PFSK-1 (cell line): ENCODE data around the gene USP1. TPM values are rescaled to one million over a fixed set of nuclear protein-coding genes. Genes with fewer than 3 reads are reported as not detected.

ENCODE experiments used
- FOXP2 ChIP-seq: optimal IDR thresholded peaks from 2 replicates; pipeline ENCODE3; 2011; ENCODE audit warnings: borderline replicate concordance, control low read depth, inconsistent platforms; ENCODE audit not compliant: insufficient read depth; ENCODE audit errors: extremely low read length, extremely low read depth
- POLR2AphosphoS5 ChIP-seq: IDR thresholded peaks from 2 replicates; pipeline ENCODE4 v1.6.1; 2012; ENCODE audit warnings: low read depth, mild to moderate bottlenecking, control low read depth, low read length, moderate library complexity
- SIN3A ChIP-seq: IDR thresholded peaks from 2 replicates; pipeline ENCODE4 v1.6.1; 2012; ENCODE audit warnings: mild to moderate bottlenecking, low read length, moderate library complexity, borderline replicate concordance; ENCODE audit not compliant: insufficient read depth
- TAF1 ChIP-seq: IDR thresholded peaks from 2 replicates; pipeline ENCODE4 v1.6.1; 2012; ENCODE audit warnings: low read length, control low read depth, borderline replicate concordance; ENCODE audit not compliant: insufficient read depth
- polyA plus RNA-seq: library from polyadenylated mRNA; unstranded; fragments of >200 nt; gene quantifications from one replicate; pipeline ENCODE4 v1.2.1, GENCODE V29; 2012; ENCODE audit warnings: low read depth, missing spikeins; ENCODE audit not compliant: insufficient read length
- TF ChIP-seq, protein P1 (sequence below), 2 experiments: IDR thresholded peaks; 2 replicates each; pipeline versions ENCODE4 v1.6.1 to v1.8.0; 2011 to 2012; ENCODE audit warnings: low read depth in 2 of 2, low read length in 2 of 2, control low read depth in 1 of 2, inconsistent platforms in 1 of 2, mild to moderate bottlenecking in 1 of 2, moderate library complexity in 1 of 2; ENCODE audit not compliant: insufficient read depth in 1 of 2

Gene USP1, protein sequence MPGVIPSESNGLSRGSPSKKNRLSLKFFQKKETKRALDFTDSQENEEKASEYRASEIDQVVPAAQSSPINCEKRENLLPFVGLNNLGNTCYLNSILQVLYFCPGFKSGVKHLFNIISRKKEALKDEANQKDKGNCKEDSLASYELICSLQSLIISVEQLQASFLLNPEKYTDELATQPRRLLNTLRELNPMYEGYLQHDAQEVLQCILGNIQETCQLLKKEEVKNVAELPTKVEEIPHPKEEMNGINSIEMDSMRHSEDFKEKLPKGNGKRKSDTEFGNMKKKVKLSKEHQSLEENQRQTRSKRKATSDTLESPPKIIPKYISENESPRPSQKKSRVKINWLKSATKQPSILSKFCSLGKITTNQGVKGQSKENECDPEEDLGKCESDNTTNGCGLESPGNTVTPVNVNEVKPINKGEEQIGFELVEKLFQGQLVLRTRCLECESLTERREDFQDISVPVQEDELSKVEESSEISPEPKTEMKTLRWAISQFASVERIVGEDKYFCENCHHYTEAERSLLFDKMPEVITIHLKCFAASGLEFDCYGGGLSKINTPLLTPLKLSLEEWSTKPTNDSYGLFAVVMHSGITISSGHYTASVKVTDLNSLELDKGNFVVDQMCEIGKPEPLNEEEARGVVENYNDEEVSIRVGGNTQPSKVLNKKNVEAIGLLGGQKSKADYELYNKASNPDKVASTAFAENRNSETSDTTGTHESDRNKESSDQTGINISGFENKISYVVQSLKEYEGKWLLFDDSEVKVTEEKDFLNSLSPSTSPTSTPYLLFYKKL
- polyA plus RNA-seq = 11.5 TPM

DNA sequence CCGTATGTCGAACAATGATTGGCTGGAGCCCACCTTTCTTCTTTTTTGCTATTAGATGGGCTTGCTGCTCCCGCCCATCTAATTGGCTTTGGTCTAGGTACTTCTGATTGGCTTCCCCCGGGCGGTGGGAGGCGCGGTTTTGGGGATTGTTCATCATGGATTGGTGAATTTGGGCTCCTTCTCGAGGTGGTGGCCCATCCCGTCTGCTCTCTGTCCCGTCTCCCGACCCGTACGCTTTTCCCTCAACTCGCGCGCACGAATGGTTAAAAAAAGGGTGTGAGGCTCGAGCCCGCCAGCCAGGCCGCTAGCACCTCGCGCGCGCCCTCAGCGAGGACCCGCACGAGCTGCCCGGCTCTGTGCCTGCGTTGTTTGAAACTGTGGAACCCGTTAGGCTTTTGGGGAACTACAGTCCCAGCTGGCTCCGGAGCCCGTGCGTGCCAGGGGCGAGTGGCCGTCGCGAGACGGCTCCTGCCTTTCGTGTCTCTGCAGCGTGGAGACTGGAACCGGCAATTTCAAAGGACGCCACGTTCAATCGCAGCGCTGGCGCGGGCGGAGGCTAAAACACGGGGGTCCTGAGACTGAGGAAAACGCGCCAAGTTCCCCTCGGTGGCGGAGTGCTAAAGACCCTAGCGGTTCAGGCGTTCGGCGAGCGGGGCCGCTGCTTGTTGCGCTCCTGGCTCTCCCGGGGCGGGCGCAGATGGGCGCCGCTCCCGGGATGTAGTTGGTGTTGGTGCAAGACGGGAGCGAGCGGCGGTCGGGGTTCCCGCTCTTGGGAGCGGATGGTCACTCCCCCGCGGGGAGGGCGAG is at the start of gene USP1:
TSS of gene USP1 (plus strand) at position 584 of the 807 bp plus-strand sequence. CDS start 2,819 bp downstream, outside the sequence.
- TF ChIP-seq TAF1 (peak; percentile 66; the same call in 1 of the 2 replicates), POLR2AphosphoS5 (peak; percentile 64; the same call in 1 of the 2 replicates), FOXP2 (peak; percentile 71), SIN3A (no peak)
- TF ChIP-seq, protein P1, sequence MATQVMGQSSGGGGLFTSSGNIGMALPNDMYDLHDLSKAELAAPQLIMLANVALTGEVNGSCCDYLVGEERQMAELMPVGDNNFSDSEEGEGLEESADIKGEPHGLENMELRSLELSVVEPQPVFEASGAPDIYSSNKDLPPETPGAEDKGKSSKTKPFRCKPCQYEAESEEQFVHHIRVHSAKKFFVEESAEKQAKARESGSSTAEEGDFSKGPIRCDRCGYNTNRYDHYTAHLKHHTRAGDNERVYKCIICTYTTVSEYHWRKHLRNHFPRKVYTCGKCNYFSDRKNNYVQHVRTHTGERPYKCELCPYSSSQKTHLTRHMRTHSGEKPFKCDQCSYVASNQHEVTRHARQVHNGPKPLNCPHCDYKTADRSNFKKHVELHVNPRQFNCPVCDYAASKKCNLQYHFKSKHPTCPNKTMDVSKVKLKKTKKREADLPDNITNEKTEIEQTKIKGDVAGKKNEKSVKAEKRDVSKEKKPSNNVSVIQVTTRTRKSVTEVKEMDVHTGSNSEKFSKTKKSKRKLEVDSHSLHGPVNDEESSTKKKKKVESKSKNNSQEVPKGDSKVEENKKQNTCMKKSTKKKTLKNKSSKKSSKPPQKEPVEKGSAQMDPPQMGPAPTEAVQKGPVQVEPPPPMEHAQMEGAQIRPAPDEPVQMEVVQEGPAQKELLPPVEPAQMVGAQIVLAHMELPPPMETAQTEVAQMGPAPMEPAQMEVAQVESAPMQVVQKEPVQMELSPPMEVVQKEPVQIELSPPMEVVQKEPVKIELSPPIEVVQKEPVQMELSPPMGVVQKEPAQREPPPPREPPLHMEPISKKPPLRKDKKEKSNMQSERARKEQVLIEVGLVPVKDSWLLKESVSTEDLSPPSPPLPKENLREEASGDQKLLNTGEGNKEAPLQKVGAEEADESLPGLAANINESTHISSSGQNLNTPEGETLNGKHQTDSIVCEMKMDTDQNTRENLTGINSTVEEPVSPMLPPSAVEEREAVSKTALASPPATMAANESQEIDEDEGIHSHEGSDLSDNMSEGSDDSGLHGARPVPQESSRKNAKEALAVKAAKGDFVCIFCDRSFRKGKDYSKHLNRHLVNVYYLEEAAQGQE (IDR thresholded peaks at IDR 0.05; ENCODE audit: insufficient read depth in 1 of 2, low read depth in 2 of 2, low read length in 2 of 2) = no peak

DNA sequence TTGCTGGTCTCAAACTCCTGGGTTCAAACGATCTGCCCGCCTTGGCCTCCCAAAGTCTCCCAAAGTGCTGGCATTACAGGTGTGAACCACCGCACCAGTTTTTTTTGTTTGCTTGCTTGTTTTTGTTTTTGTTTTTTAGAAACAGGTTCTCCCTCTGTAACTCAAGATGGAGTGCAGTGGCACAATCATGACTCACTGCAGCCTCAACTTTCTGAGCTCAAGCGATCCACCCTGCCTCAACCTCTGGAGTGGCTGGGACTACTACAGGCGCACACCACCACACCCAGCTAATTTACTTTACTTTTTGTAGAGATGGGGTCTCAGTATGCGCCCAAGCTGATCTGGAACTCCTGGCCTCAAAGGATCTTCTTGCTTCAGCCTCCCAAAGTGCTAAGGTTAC is 47.3 kb upstream of the USP1 start:
- no peak for TF ChIP-seq SIN3A

DNA sequence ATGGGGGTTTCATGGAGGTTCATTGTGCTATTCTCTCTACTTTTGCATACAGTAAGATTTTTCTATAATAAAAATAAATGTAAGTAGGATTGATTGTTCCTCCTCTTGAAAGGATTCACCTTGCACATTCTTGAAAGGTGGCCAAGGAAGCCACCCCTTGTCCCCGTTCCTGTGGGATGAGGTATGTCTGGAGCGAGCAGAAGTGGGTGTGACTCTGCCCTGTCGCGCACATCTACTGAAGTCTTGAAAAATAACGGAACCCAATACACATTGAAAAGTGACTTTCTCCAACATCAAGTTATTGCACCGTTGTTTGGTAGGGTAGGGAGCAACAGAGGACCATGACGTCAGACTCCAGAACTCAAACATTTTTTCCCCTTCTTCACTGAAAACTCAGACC is 46.8 kb upstream of the USP1 start:
- no peak for TF ChIP-seq FOXP2
- no peak for TF ChIP-seq POLR2AphosphoS5
- no peak for TF ChIP-seq SIN3A
- TF ChIP-seq, protein P1 (IDR thresholded peaks at IDR 0.05; ENCODE audit: insufficient read depth in 1 of 2, low read depth in 2 of 2, low read length in 2 of 2) = no peak

DNA sequence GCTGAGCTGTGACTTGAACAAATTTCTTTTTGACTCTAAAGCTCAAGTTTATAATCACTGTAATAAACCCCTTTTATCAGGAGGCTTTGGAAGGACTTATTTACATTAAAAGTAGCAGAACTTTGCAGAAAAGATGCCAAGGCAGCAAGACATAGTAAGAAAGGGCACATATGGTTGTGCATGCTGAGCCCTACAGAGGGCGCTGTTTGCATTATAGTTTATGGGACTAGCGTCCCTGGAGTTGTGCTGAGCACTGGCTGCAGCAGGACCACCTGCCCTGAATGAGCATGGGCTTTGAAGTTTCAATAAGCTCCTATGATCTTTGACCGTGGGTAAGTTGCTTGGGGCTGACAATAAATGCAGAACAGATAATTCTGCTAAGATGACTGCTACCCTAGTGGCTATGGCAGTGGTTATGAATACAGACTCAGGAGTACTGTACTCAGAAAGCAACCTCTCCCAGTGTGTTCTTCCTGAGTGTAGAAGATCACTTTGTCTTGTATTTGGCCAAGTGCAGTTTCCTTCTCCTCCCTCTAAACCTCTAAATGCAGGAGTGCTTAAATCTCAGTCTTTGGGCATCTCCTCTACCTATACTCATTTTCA is 45.4 kb upstream of the USP1 start:
- TF ChIP-seq SIN3A (no peak), TAF1 (no peak), POLR2AphosphoS5 (no peak), FOXP2 (no peak)
- TF ChIP-seq, protein P1 (IDR thresholded peaks at IDR 0.05; ENCODE audit: insufficient read depth in 1 of 2, low read depth in 2 of 2, low read length in 2 of 2) = no peak

DNA sequence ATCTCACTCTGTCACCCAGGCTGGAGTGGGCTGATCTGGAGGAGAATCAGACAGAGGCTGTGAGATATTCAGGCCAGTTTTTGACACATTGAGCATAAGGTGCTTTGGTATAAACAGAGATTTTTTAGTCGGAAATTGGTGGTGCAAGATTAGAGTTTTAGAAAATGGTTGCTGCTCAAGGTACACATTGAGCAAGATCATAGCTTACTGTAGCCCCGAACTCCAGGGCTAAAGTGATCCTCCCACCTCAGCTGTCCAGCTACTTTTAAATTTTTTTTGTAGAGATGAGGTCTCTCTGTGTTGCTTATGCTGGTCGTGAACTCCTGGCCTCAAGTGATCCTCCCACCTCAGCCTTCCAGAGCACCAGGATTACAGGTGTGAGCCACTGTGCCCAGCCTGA is 43.9 kb upstream of the USP1 start:
- TF ChIP-seq SIN3A (no peak), POLR2AphosphoS5 (no peak)
